ENCODE data around the gene PPP1R12C.

The PPP1R12C gene

DNA sequence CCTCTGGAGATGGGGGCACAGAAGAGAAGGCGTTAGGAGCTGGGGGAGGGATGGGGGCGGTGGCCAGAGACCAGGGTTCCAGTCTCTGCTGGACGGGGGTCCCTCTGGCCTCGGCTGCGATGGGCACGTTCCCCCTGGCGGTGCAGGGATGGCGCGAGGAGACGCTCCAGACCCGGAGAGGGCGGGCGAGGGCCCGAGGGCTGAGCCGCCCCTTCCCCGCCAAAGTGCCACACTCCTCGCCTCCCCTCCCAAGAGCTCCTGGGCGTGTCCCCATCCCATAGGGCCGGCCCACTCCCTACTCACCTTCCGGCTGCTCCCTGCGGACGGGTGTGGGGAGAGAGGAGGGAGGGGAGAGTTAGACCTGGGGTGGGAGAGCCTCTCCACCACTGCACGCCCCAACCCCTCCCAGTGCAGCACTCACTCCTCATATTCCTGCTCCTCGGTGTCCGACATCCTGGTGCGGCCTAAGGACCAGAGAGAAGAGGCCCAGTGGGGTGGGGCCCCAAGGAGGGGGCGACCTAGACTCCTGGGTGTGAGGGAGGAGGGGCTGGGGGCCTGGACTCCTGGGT is 29.4 kb upstream of the PPP1R12C start:
- no peak for DNase-seq (ENCODE audit: low read depth)

DNA sequence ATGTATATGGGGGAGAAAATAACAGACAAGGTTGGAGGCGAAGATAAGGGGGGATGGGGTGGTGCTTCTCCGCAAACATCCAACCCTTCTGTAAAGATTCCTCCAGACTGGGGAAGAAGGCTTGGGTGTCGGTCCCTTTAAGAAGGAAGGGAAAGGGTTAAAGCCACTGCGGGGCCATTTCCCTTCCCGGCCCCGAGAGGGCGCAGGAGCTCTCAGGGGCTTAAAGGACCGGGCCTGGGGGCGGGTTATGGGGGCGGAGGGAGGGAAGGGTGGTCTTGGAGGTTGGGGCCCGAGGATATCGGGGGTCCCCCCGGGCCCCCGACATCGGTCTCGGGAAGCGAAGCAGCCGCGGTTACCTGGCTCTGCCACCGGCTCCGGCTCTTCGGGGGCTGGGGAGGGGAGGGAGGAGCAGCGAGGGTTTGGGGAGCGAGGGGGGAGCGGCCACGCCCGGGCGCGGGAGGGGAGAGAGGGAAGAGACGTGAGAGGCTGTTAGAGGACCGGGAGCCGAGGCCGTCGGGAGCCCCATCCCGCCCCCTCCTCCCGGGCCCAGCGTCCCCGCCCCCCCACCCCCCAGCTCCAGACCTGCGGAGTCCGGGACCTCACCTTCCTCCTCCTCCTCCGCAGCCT is 28.8 kb upstream of the PPP1R12C start:
- no peak for DNase-seq (ENCODE audit: low read depth)

DNA sequence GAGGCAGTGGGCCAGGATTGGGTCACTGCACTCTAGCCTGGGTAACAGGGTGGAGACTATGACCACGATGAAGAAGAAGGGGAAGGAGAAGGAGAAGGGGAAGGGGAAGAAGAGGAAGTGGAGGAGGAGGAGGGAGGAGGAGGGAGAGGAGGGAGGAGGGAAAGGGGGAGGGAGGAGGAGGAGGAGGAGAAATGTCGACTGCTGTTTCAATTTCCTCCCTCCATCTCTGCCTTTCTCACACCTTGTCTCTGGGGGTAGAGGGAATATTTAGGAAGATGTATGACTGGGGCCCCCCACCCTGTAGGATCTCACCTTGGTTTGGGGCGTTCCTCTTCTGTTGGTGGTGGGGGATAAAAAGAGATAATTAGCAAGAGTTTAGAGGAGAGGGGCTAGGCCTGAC is 27.8 kb upstream of the PPP1R12C start:
- no peak for DNase-seq (ENCODE audit: low read depth)

DNA sequence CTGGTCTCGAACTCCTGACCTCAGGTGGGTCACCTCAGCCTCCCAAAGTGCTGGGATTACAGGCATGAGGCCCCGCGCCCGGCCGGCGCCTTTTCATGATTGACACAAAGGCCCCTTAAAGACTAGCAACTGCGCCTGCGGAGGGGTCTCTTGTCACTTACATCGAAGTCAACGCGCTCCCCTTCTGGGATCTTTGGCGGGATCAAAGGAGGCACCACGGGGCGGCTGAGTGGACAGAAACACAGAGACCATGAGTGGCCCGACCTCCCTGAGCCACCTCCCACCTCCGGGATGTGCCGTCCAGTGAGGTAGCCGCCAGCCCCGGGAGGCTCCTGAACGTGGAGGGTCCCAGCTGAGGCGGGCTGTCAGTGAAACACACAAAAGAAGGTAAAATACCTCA is 24.3 kb upstream of the PPP1R12C start:
- DNase-seq (ENCODE audit: low read depth): no peak

DNA sequence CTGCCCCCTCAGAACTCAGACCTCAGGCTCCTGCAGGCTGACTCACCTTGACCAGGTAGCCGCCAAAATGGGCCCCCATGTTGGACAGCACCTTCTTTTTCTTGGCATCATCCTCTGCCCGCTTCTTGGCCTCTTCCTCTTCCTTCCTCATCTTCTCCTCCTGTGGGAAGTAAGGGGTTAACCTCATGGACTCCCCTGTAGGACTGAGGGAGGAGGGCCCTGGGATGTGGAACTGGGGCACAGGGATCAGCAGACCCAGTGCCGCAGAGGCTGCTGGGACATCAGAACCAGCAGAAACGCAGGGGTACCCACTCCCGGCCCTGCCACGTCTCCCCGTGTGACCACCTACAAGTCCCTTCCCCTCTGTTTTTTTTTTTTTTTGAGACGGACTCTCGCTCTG is 20.5 kb upstream of the PPP1R12C start:
- no peak for DNase-seq (ENCODE audit: low read depth)

DNA sequence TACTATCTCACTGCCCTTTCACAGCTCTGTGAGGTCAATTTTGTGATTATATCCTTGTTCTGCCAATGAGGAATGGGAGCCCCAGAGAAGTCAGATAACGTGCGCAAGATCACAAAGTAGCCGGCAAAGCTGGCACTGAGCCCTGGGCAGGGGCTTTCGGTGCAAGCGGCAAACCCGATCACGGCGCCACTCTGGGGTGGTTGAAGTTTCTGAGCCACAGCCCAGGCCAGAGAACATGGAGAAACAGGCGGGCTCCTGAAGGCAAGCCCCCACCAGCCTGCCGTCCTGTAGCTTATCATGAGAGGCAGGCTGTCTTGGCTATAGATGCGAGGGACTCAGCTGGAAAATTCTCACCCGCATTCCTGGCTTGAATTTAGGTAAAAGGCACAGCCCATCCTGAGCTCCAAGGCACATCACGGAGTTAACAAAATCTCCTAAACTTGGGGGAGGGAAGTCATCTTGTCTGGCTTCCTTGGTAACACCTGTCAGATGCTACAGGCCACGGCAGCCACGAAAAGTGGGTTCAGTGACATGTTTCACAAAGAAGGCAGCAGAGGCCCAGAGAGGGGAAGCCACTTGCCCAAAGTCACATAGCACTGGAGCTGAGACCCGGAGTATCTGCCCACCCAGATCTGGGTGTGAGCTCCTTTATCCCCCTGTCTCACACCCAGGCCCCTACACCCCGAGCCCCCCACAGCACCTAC is 19.1 kb upstream of the PPP1R12C start:
- no peak for DNase-seq (ENCODE audit: low read depth)

DNA sequence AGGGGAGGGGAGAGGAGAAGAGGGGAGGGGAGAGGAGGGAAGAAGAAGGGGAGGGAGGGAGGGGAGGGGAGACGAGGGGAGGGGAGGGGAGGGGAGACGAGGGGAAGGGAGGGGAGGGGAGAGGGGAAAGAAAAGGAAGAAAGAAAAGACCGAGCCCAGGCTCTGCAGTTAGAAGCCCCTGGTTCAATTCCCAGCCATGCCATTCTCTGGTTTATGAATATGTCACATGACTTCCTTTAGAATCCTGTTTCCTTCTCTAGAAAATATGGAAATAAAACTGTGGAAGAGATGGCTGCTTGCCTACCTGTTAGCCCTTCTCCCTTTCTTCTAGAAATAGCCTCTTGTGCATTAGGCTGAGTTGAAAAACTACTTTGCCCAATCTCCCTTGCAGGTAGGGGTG is 17.3 kb upstream of the PPP1R12C start:
- no peak for DNase-seq (ENCODE audit: low read depth)

DNA sequence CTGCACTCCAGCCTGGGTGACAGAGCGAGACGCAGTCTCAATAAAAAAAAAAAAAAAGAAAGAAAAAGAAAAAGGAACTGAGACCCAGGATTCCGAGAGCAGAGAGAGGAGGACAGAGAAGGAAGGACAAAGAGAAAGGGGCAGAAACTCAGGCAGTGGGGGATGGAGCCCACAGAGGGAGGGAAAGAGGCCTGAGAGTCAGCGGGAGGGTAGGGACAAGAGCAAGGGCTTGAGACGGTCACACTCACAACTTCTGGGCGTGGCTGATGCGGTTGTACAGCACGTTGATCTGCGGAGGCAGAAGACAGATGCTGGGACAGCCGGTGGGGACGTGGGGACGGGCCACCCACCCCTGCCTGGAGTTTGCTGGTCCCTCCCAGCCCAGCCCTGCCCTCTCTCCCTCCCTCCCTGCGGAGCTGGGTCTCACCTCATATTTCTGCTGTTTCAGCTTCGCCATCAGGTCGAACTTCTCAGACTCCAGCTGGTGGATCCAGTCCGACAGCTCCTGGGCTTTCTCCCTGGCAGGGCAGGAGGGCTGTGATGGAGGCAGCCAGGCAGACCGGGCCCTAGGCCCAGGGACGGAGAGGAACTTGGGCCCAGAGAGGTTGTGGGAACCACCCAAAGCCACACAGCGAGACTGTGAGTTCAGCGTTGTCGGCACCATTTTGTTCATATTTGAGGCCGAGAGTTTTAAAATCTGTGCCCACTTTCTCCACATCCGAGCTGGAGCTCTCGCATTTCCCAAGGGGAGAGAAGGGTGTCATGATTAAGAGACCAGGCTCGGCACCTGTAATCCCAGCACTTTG is 16.4 kb upstream of the PPP1R12C start:
- DNase-seq (ENCODE audit: low read depth): no peak

DNA sequence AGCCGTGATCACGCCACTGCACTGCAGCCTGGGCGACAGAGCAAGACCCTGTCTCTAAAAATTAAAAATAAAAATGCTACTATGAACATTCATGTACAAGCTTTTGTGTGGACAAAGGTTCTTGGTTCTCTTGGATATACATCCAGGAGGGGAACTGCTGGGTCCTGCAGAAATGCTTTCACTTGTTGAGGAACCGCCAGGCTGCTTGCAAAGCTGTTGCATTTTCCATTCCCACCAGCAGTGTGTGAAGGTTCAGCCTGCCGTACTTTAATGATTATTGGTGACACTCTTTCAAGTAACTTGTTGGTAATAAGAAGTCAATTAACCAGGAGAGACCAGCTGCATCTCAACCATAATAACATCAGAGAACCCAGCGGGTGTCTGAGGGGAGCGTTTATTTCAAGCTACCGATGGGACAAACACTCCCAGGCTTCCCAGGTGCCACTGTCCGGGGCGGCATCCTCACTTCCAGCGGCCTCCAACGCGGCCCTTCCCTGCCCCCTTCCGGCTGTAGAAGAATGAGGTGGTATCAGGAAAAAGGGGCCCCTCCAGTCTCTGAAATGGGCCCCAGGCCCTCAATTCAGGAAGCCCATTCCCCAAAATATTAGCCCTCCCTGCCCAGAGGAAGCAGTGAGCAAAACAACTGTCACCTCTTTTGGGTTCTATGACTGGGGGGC is 15.2 kb upstream of the PPP1R12C start:
- DNase-seq (ENCODE audit: low read depth): no peak

DNA sequence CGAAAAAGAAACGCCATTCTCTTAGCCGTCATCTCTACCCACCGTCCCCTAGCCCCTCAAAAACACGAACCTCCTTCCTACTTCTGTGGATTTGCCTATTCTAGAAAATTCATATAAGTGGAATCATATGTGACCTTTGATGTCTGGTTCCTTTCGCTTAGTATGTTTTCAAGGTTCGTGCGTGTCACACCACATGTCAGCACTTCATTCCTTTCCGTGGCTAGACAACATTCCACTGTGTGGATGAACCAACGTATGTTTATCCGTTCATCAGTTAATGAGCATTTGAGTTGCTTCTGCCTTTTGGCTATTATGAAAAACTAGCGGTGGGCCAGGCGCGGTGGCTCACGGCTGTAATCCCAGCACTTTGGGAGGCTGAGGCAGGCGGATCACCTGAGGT is 14.0 kb upstream of the PPP1R12C start:
- no peak for DNase-seq (ENCODE audit: low read depth)

DNA sequence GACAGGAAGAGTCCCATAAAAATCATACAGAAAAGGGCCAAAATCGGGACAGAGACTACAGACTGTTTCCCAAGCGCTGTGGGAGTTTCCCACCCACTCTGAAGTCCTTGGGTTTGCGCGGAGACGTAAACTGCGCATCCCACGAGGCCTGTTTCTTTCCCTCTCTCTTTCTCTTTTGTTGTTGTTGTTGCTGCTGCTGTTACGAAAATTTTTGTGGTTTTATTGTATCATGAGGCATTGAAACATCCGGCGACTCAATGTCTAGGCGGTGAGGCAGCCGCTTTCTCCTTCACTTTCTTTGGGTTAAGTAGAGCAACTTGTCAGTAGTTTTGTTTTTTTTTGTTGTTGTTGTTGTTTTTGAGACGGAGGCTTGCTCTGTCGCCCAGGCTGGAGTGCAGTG is 1.6 kb upstream of the PPP1R12C start:
- DNase-seq (ENCODE audit: low read depth): no peak

DNA sequence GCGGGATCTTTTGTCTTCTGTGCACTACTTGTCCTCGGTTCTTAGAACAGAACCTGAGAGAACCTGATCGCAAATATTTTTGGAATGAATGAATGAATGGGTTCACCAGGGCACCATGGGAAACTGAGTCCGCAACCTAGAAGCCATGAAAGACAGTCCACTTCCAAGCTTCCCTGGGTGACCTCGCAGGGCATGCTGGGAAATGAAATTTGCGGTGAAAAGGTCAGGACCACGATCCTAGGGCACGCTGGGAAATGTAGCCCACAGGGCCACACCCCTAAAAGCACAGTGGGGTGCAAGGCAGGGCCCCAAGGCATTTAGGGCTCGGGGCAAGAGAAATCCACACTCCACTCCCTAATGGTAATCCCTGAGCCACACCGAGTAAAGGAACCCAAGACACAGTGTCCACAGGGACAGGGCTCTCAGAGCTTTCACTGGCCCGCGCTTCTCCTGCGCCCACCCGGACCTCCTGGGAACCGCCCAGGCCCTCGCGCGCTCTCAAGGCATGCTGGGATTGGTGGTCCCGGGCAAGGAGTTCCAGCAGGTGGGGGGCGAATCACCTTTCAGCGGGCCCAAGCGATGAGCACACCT is 1.1 kb upstream of the PPP1R12C start:
- DNase-seq (ENCODE audit: low read depth): no peak

DNA sequence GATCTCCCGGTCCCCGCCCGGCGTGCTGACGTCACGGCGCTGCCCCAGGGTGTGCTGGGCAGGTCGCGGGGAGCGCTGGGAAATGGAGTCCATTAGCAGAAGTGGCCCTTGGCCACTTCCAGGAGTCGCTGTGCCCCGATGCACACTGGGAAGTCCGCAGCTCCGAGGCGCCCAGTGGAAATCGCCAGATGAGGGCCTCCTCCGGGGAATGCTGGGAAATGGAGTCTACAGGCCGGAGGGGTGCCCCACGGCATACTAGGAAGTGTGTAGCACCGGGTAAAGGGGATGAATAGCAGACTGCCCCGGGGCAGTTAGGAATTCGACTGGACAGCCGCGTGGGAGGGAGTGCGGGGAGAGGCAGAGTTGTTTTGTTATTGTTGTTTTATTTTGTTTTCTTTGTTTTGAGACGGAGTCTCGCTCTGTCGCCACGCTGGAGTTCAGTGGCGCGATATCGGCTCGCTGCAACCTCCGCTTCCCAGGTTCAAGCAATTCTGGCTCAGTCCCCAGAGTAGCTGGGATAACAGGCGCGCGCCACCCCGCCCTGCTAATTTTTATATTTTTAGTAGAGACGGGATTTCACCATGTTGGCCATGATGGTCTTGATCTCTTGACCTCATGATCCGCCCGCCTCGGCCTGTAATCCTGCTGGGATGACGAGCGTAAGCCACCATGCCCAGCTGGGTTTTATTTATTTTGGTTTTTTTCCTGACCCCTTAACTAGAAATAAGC is 390 bp upstream of the PPP1R12C start:
- DNase-seq (ENCODE audit: low read depth): peak; percentile 90

DNA sequence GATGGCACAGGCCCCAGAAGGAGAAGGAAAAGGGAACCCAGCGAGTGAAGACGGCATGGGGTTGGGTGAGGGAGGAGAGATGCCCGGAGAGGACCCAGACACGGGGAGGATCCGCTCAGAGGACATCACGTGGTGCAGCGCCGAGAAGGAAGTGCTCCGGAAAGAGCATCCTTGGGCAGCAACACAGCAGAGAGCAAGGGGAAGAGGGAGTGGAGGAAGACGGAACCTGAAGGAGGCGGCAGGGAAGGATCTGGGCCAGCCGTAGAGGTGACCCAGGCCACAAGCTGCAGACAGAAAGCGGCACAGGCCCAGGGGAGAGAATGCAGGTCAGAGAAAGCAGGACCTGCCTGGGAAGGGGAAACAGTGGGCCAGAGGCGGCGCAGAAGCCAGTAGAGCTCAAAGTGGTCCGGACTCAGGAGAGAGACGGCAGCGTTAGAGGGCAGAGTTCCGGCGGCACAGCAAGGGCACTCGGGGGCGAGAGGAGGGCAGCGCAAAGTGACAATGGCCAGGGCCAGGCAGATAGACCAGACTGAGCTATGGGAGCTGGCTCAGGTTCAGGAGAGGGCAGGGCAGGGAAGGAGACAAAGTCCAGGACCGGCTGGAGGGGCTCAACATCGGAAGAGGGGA is 1.1 kb downstream of the PPP1R12C start:
- no peak for DNase-seq (ENCODE audit: low read depth)

DNA sequence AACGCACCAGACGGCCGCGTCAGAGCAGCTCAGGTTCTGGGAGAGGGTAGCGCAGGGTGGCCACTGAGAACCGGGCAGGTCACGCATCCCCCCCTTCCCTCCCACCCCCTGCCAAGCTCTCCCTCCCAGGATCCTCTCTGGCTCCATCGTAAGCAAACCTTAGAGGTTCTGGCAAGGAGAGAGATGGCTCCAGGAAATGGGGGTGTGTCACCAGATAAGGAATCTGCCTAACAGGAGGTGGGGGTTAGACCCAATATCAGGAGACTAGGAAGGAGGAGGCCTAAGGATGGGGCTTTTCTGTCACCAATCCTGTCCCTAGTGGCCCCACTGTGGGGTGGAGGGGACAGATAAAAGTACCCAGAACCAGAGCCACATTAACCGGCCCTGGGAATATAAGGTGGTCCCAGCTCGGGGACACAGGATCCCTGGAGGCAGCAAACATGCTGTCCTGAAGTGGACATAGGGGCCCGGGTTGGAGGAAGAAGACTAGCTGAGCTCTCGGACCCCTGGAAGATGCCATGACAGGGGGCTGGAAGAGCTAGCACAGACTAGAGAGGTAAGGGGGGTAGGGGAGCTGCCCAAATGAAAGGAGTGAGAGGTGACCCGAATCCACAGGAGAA is 1.9 kb downstream of the PPP1R12C start:
- DNase-seq (ENCODE audit: low read depth): no peak

DNA sequence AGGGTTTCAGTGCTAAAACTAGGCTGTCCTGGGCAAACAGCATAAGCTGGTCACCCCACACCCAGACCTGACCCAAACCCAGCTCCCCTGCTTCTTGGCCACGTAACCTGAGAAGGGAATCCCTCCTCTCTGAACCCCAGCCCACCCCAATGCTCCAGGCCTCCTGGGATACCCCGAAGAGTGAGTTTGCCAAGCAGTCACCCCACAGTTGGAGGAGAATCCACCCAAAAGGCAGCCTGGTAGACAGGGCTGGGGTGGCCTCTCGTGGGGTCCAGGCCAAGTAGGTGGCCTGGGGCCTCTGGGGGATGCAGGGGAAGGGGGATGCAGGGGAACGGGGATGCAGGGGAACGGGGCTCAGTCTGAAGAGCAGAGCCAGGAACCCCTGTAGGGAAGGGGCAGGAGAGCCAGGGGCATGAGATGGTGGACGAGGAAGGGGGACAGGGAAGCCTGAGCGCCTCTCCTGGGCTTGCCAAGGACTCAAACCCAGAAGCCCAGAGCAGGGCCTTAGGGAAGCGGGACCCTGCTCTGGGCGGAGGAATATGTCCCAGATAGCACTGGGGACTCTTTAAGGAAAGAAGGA is 2.8 kb downstream of the PPP1R12C start:
- no peak for DNase-seq (ENCODE audit: low read depth)

DNA sequence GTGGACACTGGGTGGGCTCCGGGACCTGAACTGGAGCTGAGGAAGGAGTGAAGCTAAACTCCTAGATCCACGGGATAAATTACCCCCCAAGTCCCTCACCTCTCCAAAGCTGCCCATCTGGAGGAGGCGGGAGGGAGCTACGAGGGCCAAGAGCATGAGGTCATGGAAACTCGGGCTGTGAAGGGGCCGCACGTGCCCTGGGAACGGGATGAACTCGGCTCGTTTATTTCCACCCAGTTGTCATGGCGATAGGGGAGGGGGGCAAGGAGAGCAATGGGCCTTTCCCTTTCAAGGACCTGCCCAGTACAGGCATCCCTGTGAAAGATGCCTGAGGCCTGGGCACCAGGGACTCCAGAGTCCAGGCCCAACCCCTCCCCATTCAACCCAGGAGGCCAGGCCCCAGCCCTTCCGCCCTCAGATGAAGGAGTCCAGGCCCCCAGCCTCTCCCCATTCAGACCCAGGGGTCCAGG is 3.8 kb downstream of the PPP1R12C start:
- no peak for DNase-seq (ENCODE audit: low read depth)

DNA sequence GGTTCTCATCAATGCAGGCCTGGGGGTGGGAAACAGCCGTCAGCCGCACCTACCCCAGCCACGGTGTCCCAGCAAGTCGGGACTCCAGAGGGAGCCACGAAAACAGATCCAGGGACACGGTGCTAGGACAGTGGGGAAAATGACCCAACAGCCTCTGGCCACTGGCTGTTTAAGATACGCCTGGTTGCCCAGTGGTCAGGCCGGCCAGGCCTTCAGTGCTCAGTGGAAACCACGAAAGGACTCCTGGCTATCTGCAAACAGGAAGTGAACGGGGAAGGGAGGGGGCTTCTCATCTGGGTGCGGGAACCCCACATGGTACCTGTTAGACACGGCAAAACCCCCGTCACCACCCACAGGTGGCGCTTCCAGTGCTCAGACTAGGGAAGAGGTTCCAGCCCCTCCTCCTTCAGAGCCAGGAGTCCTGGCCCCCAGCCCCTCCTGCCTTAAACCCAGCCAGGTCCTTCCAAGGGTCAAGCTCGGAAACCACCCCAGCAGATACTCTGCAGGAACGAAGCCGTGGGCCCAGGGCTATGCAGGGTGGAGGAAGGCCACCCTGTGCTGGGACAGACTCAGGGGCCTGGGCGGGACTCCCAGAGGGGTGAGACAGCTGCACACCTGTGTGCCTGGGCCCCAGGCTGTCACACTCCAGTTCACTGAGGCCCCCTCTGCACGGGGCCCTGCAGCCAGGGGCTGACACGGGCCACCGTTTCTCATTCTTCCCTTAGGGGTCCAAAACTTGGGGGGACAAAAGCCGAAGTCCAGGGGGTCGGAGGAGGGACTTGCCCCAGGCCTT is 4.5 kb downstream of the PPP1R12C start:
- no peak for DNase-seq (ENCODE audit: low read depth)

DNA sequence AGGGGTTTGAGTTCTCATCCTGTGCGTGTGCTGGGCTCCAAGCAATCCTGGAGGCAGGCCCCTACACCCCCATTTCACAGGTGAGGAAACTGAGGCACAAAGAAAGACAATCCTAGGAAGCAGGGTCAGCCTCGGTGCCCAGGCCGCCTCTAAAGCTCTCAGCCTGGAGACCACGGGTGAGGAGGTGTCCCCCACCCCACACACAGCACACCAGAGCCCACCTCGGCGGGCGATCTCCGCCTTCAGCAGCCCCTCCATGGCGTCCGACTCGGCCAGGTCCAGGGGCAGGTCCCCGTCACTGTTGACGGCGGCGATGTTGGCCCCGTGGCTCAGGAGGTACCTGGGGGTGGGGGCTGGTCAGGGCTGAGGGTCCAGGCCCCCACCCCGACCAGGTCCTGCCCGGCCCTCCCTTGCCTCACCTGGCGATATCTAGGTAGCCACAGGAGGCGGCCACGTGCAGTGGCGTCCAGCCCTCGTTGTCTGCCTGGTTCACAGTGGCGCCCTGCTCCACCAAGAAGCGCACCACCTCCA is 5.1 kb downstream of the PPP1R12C start:
- no peak for DNase-seq (ENCODE audit: low read depth)
